ENCODE data around the gene DIS3L2.

DIS3L2 gene

DNA sequence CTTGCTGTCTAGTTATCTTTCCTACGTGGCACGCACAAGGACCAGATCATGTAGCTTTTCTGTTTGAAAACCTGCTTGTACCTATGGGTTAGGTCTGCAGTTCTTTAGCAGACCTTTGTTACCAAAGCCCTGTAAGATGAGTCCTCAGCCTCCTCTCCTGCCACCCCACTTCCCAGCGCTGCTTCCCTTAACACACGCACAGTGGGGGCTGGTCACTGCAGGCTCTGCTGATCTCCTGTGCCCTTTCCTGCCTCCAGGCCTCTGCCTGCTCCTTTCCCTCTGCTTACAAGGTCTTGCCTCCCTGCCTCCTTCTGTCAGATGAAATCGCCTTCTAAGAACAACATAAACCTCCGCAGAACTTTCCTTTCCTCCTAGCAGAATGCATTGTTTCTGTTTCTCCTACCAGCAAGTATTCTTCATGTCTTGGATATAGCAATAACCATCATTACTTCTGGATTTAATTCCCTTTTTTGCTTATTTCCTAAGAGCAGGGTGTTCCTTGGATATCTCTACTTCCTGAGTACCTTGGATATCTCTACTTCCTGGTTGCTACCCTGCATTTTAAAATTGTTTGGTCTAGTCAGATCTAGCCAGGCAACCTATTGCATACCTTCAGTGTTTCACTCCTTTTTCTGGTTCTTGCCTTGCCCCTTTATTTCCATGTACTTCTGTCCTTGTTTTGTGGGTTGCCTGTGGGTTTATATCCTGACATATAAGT lies 257.4 kb downstream of the DIS3L2 start:
- FAIRE-seq, result no peak

DNA sequence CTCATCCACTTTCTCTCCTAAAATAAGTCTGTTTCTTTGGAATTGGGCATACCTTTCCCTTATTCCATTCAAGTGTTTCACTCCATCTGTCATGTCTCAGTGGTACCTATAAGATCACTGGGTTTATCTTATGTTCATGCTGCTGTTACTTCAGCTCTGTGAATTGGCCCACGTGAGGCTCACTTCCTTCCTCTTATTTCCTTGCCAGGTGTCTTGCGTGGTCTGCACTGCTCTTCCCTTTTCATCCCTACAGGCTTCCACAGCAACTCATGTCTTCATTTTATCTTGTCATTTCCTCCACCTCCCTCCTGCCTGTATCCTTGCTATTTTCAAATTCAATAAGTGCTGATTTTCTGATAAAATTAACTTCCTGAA lies 258.0 kb downstream of the DIS3L2 start:
- FAIRE-seq, result peak; percentile 82
- no peak for DNase-seq (ENCODE audit: insufficient read length, low spot score)

More for the DNA sequence above, 257.4 kb downstream of the DIS3L2 start:
- DNase-seq (ENCODE audit: insufficient read length, low spot score), result no peak

DNA sequence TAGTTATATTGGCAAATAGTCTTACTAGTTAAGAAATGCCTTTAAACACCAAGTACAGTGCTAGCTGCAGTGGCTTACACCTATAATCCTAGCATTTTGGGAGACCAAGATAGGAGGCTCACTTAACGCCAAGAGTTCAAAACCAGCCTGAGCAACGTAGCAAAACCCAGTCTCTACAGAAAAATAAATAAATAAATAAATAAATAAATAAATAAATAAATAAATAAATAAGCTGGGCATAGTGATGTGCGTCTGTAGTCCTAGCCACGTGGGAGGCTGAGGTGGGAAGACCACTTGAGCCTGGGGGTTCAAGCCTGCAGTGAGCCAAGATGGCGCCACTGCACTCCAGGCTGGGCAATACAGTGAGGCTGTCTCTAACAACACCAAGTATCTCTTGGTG lies 258.4 kb downstream of the DIS3L2 start:
- no peak for FAIRE-seq
- no peak for DNase-seq (ENCODE audit: insufficient read length, low spot score)

DNA sequence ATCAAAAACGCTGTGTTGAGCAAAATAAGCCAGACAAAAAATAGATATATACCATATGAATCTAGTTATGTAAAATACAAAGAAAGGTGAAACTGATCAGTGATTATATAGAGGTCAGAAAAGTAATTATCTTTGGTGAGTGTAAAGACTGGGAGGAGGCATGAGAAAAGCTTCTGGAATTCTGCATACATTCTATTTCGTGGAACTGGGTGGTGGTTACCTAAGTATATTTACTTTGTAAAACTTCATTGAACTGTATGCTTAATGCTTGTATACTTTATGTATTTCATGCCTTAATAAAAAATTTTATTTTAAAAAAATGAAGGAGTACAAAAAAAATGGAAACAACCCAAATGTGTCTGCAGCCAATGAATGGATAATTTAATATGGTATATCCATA lies 263.9 kb downstream of the DIS3L2 start:
- no peak for DNase-seq (ENCODE audit: insufficient read length, low spot score)
- FAIRE-seq, result no peak

GRCh38 chr2:232225895-232226294 lies 264.4 kb downstream of the DIS3L2 start:
- DNase-seq (ENCODE audit: insufficient read length, low spot score), result no peak
- FAIRE-seq, result no peak

DNA sequence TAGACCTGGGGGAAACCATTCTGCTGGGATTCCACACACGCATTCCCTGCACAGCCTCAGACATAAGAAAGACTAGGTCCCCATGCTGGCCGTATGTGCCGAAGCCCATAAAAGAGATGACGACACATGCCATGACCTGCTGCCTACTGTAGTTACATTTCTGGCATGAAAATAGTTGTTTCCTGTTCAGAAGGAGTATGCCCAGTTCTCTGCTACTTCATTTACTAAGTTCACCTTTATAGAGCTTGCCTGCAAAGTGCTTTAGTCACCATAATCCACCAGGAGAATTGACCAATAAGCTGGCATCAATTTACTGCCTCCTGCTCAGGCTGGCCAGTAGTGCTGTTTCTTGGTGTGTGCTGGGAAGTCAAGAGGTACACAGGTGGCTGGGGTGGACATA lies 266.8 kb downstream of the DIS3L2 start:
- DNase-seq (ENCODE audit: insufficient read length, low spot score) (no peak), FAIRE-seq (no peak)

DNA sequence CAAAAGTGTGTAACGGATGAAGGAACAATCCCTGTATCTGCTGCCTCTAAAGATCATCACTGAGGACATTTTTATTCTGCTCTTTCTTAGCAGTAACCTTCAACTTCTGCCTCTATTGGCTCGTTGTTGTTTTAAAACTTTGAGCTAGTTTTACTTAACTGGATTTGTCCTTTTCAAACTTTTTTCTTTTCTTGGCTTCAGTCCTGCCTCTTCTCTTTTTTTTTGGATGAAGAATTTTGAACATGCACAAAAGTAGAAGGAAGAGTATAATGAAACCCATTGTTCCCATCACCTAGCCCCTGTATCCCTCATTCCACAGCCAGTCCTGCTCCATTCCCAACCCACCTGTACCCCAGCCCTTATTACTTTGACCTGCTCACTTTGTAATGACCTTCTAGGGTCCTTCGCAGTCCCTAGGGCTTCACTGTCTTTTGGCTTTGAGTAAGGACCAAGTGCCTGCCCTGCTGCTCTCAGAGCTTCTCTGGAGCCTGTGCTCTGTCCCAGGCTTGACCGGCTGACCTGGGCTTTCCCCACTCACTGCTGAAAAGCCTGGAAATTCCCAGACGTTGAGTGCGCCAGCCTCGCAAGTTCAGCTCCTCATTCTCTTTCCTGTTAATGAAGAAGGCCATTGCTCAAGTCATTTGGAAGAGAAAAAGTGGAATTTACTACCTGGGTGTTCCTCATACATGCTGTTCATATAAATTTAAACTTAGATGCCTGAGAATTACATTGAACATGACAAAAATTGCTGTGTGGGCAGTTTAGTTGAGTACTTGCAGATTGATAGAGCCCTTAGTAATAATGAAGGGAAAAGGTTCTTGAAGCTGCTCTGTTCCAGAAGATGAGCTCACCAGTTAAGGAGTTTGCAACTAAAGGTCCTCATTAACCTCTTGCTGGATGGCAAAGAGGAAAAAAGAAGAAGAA lies 267.7 kb downstream of the DIS3L2 start:
- FAIRE-seq (no peak), DNase-seq (ENCODE audit: insufficient read length, low spot score) (no peak)

GRCh38 chr2:232229911-232230310 lies 268.4 kb downstream of the DIS3L2 start:
- FAIRE-seq (no peak), DNase-seq (ENCODE audit: insufficient read length, low spot score) (no peak)

- FAIRE-seq (no peak), DNase-seq (ENCODE audit: insufficient read length, low spot score) (no peak)
These were observed 269.0 kb downstream of the DIS3L2 start for GRCh38 chr2:232230560-232230959.

DNA sequence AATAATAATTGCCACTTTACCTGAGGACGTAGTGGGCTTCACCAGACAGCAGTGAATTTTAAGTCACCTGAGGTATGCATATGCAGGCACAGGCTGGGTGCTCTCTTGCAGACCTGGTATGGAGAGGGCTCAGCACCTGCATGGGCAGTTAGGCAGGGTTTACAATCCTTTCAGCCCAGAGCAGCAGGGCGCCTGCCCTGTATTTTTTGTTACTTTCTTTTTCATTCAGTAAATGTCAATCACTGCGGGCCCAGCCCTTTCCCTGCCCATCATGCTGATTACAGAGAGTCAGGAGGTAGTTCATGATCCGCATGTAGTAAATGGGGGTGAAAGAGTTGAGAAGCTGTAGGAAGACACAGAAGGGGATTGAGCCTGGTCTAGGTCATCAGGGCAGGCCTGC lies 270.0 kb downstream of the DIS3L2 start:
- FAIRE-seq (peak; percentile 23), DNase-seq (ENCODE audit: insufficient read length, low spot score) (no peak)

- DNase-seq (ENCODE audit: insufficient read length, low spot score) (no peak), FAIRE-seq (no peak)
These were observed 271.4 kb downstream of the DIS3L2 start for GRCh38 chr2:232232915-232233314.

DNA sequence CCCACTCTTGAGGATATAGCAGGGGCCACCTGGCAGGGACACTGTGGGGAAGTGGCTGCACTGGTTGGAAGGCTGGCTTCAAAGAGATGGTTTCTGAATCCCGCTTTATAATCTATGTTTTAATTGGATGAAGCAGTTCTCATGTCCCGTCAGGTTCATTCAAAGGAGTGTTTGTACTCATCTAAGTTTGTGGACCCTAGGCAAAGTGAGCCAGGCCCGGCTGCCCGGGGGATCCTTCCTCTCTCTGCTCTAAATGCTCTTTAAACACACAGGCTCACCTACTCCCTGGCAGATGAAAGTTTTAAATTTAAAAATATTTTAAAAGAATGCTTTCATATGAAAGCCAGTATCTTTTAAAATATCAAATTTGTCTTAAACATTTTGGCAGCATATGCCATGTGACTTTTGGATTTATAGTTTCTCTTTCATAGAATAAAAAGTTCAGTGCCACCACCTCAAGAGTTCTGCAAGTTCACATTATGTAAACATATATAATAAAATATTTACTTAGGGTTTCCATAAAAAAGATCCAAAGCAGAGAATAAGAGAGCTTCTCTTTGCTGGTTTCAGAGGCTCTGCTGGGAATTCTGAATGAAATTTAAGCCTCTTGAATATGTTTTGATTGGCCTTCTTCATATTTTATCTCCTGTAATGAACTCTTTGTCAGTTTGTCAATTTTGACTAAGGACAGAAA lies 273.6 kb downstream of the DIS3L2 start:
- no peak for DNase-seq (ENCODE audit: insufficient read length, low spot score)
- FAIRE-seq, result peak; percentile 31

- DNase-seq (ENCODE audit: insufficient read length, low spot score), result peak; percentile 30
These were observed 274.2 kb downstream of the DIS3L2 start for GRCh38 chr2:232235716-232236115.

GRCh38 chr2:232236200-232236599 lies 274.7 kb downstream of the DIS3L2 start:
- FAIRE-seq, result no peak
- peak; percentile 59 for DNase-seq (ENCODE audit: insufficient read length, low spot score)

More at GRCh38 chr2:232235716-232236115, 274.2 kb downstream of the DIS3L2 start:
- peak; percentile 97 for FAIRE-seq

DNA sequence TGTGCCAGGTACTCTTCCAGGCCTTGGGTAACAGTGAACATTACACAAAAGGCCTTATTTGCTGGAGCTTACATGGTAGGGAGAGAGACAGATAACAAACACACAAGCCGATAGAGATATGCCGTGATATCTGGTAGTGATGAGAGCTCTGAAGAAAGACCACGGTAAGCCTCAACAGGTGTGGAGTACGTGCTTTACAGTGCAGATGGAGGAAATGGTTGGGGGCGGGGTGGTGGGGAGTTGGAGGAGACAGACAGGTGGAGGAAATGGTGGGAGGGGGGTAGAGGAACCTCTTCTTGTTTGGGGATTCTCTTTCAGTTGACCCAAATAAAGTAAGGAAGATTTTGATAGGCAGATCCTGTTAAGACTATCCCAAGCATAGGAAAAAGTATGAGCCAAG lies 276.0 kb downstream of the DIS3L2 start:
- DNase-seq (ENCODE audit: insufficient read length, low spot score), result no peak
- FAIRE-seq, result no peak

DNA sequence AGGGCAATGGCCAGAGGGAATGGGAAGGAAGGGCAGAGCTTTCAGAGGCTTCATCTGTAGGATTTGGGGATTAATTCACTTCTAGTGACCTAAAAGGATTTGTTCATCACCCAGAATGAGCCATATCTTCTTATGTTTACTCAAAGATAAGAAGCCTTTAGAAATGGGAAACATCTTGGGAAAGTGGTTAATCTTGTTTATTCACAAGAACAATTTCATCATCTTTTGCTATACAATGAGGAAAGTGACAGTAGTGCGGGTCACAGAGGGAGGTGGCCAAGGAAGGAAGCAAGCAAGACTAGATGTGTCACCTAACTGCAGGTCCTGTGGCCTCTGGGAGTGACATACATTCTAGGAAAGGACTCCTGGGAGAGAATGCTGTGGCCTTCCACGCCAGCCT lies 276.6 kb downstream of the DIS3L2 start:
- no peak for DNase-seq (ENCODE audit: insufficient read length, low spot score)

DNA sequence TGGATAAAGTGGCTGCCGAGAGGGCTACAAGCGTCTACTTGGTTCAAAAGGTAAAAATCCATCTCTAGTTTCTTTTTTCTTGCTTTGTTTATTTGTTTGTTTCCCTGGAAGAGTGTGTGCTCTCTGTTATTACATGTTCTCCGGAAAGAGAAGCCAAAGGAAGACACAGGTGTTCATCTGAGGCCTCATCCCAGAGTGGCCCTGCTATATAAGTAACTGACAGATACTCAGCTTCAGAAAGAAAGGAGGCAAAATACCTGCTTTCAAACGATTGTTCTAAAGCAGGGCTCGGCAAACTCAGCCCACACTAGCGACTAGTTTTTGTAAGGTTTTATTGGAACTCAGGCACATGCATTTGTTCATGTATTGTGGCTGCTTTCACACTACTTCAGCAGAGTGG lies 277.1 kb downstream of the DIS3L2 start:
- FAIRE-seq, result no peak

More for the DNA sequence above, 276.6 kb downstream of the DIS3L2 start:
- no peak for FAIRE-seq

DNA sequence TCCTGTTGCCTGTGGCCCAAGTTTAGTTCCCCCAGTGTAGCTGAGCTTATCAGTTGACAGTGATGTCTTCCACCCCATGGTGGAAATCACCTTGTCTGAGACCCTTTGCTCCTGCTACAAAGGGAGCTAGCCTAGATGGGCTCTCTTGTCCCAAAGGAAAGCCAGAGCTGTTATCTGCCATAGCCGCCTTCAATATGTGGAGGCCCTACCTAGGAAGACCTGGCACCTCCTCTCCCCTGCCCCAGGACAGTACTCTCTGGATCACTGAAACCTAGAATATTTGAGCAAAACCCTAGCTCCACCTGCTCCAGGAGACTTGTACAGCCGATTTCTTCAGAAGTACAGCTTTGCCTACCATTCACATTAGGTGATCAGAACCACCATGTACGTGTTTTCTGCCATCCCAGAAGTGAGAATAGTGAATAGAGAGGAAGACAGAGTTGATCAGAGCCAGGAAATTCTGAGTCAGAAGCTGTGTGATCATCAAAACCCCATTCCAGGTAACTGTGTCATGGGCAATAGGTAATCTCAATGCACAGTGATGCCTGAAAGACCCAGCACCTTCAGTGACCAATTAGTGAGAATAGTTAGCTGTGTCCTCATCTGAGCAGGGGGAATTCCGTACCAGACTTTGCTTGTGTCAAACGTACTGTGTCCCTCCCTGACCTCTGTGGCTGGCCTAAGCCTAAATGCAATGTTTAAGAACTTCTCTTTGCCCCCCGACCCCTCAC lies 278.6 kb downstream of the DIS3L2 start:
- DNase-seq (ENCODE audit: insufficient read length, low spot score) (no peak), FAIRE-seq (no peak)

More for the DNA sequence above, 277.1 kb downstream of the DIS3L2 start:
- no peak for DNase-seq (ENCODE audit: insufficient read length, low spot score)

DNA sequence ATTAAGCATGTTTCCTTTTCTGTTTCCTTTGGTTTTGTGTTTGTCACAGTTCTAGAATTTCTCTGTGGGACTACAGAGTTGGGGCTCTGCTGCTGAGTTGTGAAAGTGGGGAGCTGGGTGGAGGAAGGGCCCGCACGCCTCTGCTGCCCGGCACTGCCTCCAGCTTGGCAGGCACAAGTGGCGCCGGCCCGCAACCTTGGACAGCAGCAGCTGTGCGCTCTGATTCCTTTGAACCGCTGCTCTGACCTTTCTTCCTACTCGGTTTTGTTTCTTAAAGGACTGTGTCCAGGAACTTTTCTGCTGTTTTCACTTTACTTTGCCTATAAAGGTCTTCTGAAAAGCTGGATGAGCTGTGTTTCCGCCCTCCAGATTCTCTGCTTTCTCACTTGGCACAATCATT lies 279.4 kb downstream of the DIS3L2 start:
- FAIRE-seq, result no peak
- no peak for DNase-seq (ENCODE audit: insufficient read length, low spot score)

DNA sequence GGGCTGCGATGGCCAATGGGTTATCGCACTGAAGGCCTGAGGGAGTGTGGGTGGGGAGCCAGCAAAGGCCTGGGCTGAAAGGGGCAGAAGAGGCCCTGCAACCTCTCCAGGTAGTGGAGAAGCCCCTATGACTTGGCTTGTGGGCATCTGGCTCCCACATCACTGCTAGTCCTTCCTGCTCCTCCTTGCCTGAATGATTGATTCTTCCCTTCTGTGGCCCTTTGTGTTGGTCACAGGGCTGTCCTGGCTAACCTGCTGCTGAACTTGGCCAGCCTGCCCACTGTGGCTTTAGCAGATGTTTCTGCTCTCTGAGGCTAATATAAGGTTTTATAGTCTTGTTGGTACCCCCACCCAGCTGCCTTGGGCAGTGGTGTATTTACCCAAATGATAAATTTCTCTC lies 280.8 kb downstream of the DIS3L2 start:
- DNase-seq (ENCODE audit: insufficient read length, low spot score) (no peak), FAIRE-seq (no peak)

- FAIRE-seq (no peak), DNase-seq (ENCODE audit: insufficient read length, low spot score) (no peak)
These were observed 283.6 kb downstream of the DIS3L2 start for GRCh38 chr2:232245111-232245510.
